Neural cell (in vitro differentiated cells): ENCODE data around the gene EPB42. TPM values are rescaled to one million over a fixed set of nuclear protein-coding genes. Genes with fewer than 3 reads are reported as not detected.

Source experiments
- H2AFZ ChIP-seq: fragments of 200-600, 300-800 bp; sonication (generic), shearing (Covaris generic); 2 replicates; pipeline ENCODE4 v1.6.0; 2014; ENCODE audit warnings: low read depth, mild to moderate bottlenecking, antibody characterized with exemption, low read length, moderate library complexity
- H3F3A ChIP-seq: fragments of 200-600 bp; shearing (Covaris generic); 2 replicates; pipeline ENCODE4 v1.6.1; 2016; ENCODE audit warnings: mild to moderate bottlenecking, moderate library complexity, mixed read lengths, antibody characterized with exemption, low read length; ENCODE audit not compliant: insufficient read depth, poor library complexity, severe bottlenecking
- H3K27ac ChIP-seq: fragments of 200-600, 300-800 bp; sonication (generic), shearing (Covaris generic); 2 replicates; pipeline ENCODE4 v1.5.1; 2014; ENCODE audit warnings: mild to moderate bottlenecking, low read length, moderate library complexity
- H3K27me3 ChIP-seq: fragments of 300-800, 200-600 bp; sonication (generic), shearing (Covaris generic); 2 replicates; pipeline ENCODE4 v1.6.0; 2014; ENCODE audit warnings: mild to moderate bottlenecking, low read depth, low read length, moderate library complexity; ENCODE audit not compliant: insufficient read depth
- H3K36me3 ChIP-seq: fragments of 300-800, 200-600 bp; sonication (generic), shearing (Covaris generic); 2 replicates; pipeline ENCODE4 v1.5.1; 2014; ENCODE audit warnings: mild to moderate bottlenecking, antibody characterized with exemption, low read length, moderate library complexity; ENCODE audit not compliant: insufficient read depth
- H3K4me2 ChIP-seq: fragments of 300-800, 200-600 bp; sonication (generic), shearing (Covaris generic); 2 replicates; pipeline ENCODE4 v1.6.0; 2014; ENCODE audit warnings: mild to moderate bottlenecking, low read length
- H3K4me3 ChIP-seq: fragments of 300-800, 200-600 bp; sonication (generic), shearing (Covaris generic); 2 replicates; pipeline ENCODE4 v1.5.1; 2014; ENCODE audit warnings: mild to moderate bottlenecking, low read length, moderate library complexity
- H3K79me2 ChIP-seq: fragments of 200-600 bp; shearing (Covaris generic); replicated peaks from 2 replicates; pipeline ENCODE4 v1.6.0; 2014; ENCODE audit warnings: mild to moderate bottlenecking, low read length, moderate library complexity; ENCODE audit not compliant: insufficient read depth
- H3K9ac ChIP-seq: fragments of 300-800, 200-600 bp; sonication (generic), shearing (Covaris generic); 2 replicates; pipeline ENCODE4 v1.6.1; 2016; ENCODE audit warnings: mild to moderate bottlenecking, low read length, mixed read lengths
- H3K9me2 ChIP-seq: fragments of 200-600 bp; shearing (Covaris generic); 2 replicates; pipeline ENCODE4 v1.6.1; 2016; ENCODE audit warnings: mild to moderate bottlenecking, low read length, mixed read lengths; ENCODE audit not compliant: insufficient read depth
- H3K9me3 ChIP-seq: fragments of 200-600, 300-800 bp; sonication (generic), shearing (Covaris generic); 2 replicates; pipeline ENCODE4 v1.6.1; 2016; ENCODE audit warnings: mild to moderate bottlenecking, mixed run types, low read length, moderate library complexity, mixed read lengths
- H4K20me1 ChIP-seq: fragments of 200-600 bp; shearing (Covaris generic); 2 replicates; pipeline ENCODE4 v1.6.1; 2016; ENCODE audit warnings: mild to moderate bottlenecking, mixed run types; ENCODE audit not compliant: insufficient read depth
- CTCF ChIP-seq: fragments of 450-650 bp; IDR thresholded peaks from 2 replicates; pipeline ENCODE4 v1.5.1; 2014; ENCODE audit warnings: antibody characterized with exemption, mild to moderate bottlenecking, moderate library complexity; ENCODE audit not compliant: poor library complexity, severe bottlenecking
- EP300 ChIP-seq: fragments of 450-650 bp; conservative IDR thresholded peaks from 2 replicates; pipeline ENCODE4 v1.6.1; 2014; ENCODE audit warnings: antibody characterized with exemption, mild to moderate bottlenecking, moderate library complexity; ENCODE audit not compliant: poor library complexity, severe bottlenecking
- EZH2 ChIP-seq: fragments of 200-600, 300-800 bp; shearing (Covaris generic), sonication (generic); IDR thresholded peaks from 2 replicates; pipeline ENCODE4 v1.6.1; 2014; ENCODE audit warnings: antibody characterized with exemption, low read length, borderline replicate concordance, mild to moderate bottlenecking; ENCODE audit not compliant: insufficient read depth, poor library complexity, severe bottlenecking
- MXI1 ChIP-seq: fragments of 450-650 bp; conservative IDR thresholded peaks from 2 replicates; pipeline ENCODE4 v1.6.1; 2014; ENCODE audit warnings: antibody characterized with exemption, mild to moderate bottlenecking; ENCODE audit not compliant: poor library complexity, severe bottlenecking
- POLR2AphosphoS5 ChIP-seq: IDR thresholded peaks from 2 replicates; pipeline ENCODE4 v1.6.1; 2012
- RAD21 ChIP-seq: fragments of 450-650 bp; conservative IDR thresholded peaks from 2 replicates; pipeline ENCODE4 v1.6.1; 2014; ENCODE audit warnings: antibody characterized with exemption, mild to moderate bottlenecking, moderate library complexity
- REST ChIP-seq: IDR thresholded peaks from 2 replicates; pipeline ENCODE4 v1.6.1; 2012; ENCODE audit warnings: borderline replicate concordance
- SMC3 ChIP-seq: fragments of 450-650 bp; conservative IDR thresholded peaks from 2 replicates; pipeline ENCODE4 v1.6.1; 2014; ENCODE audit warnings: antibody characterized with exemption, mild to moderate bottlenecking, moderate library complexity; ENCODE audit not compliant: poor library complexity
- TAF1 ChIP-seq: IDR thresholded peaks from 2 replicates; pipeline ENCODE4 v1.6.1; 2012; ENCODE audit warnings: low read depth
- polyA plus RNA-seq: library from polyadenylated mRNA; depleted of rRNA; stranded (reverse); fragments of >200 nt; gene quantifications from 2 replicates; pipeline ENCODE4 v1.2.3, GENCODE V29; 2014

The EPB42 gene
- polyA plus RNA-seq, 1 donor from 2014 or later = not detected

- no peaks in the 10 kb centered on the region for H4K20me1 ChIP-seq
- no peaks in the 10 kb centered on the region for H3K79me2 ChIP-seq
Observed at GRCh38 chr15:43219929-43220928, 589 bp downstream of the EPB42 start.

More at GRCh38 chr15:43219929-43220928, 589 bp downstream of the EPB42 start:
- H2AFZ ChIP-seq = no peak overlapping the region
- H3K27ac ChIP-seq = no peak overlapping the region
- no peak overlapping the region for H3K4me3 ChIP-seq
- H3K9me3 ChIP-seq = no peaks in the 10 kb centered on the region
- H3K27me3 ChIP-seq = no peaks in the 10 kb centered on the region
- TF ChIP-seq TAF1 (no peak), CTCF (no peak), SMC3 (no peak), REST (no peak), RAD21 (no peak), POLR2AphosphoS5 (no peak), EZH2 (no peak), MXI1 (no peak), EP300 (no peak)
- H3K4me2 ChIP-seq = no peak overlapping the region
- no peaks in the 10 kb centered on the region for H3K9me2 ChIP-seq
- H3K9ac ChIP-seq = no peak overlapping the region
- no peaks in the 10 kb centered on the region for H3F3A ChIP-seq
- H3K36me3 ChIP-seq = no peaks in the 10 kb centered on the region
